ENCODE results near the gene SHQ1.
A peak's percentile ranks its signal among the peaks of the same experiment; 100 is the strongest.

SHQ1 gene

GRCh38 chr3:72847751-72848702 lies at the start of gene SHQ1:
SHQ1 (minus strand) TSS chr3:72848445; CDS start chr3:72848340, 105 bp downstream.
- peak; percentile 98 for DNase-seq

- no peak for DNase-seq
These were observed 49.4 kb upstream of the SHQ1 start for GRCh38 chr3:72897758-72898007.

GRCh38 chr3:72896996-72897757 lies 48.9 kb upstream of the SHQ1 start:
- no peak for DNase-seq

GRCh38 chr3:72894976-72895552 lies 46.8 kb upstream of the SHQ1 start:
- no peak for DNase-seq

- DNase-seq = peak; percentile 19
These were observed 44.6 kb upstream of the SHQ1 start for GRCh38 chr3:72892870-72893269.

GRCh38 chr3:72892081-72892775 lies 44.0 kb upstream of the SHQ1 start:
- DNase-seq = peak; percentile 55

- peak; percentile 85 for DNase-seq
These were observed 43.0 kb upstream of the SHQ1 start for GRCh38 chr3:72891053-72891855.

GRCh38 chr3:72890166-72890925 lies 42.1 kb upstream of the SHQ1 start:
- peak; percentile 34 for DNase-seq

- peak; percentile 30 for DNase-seq
These were observed 41.3 kb upstream of the SHQ1 start for GRCh38 chr3:72889310-72890165.

- DNase-seq = peak; percentile 81
These were observed 40.5 kb upstream of the SHQ1 start for GRCh38 chr3:72888546-72889309.

GRCh38 chr3:72887705-72888545 lies 39.7 kb upstream of the SHQ1 start, which contains the start of gene GXYLT2:
GXYLT2 (plus strand) TSS chr3:72888046; CDS start chr3:72888234, 188 bp downstream.
- peak; percentile 92 for DNase-seq

GRCh38 chr3:72887343-72887704 lies 39.1 kb upstream of the SHQ1 start:
- DNase-seq = no peak

- DNase-seq = peak; percentile 21
These were observed 23.9 kb upstream of the SHQ1 start for GRCh38 chr3:72872183-72872582.

- DNase-seq = no peak
These were observed 14.3 kb upstream of the SHQ1 start for GRCh38 chr3:72862314-72863090.

- DNase-seq = no peak
These were observed 12.6 kb upstream of the SHQ1 start for GRCh38 chr3:72860846-72861245.

- DNase-seq = no peak
These were observed 11.8 kb upstream of the SHQ1 start for GRCh38 chr3:72860053-72860452.

- no peak for DNase-seq
These were observed 6.8 kb upstream of the SHQ1 start for GRCh38 chr3:72855001-72855400.

- no peak for DNase-seq
These were observed 447 bp upstream of the SHQ1 start for GRCh38 chr3:72848703-72849081.

All from eye (tissue), 1 donor.